Astrocyte of the hippocampus (primary cell): ENCODE results near the gene OR51E2.
"Not testable (repeated sequence)": the region's sequence is repeated elsewhere in the genome, so short reads cannot be mapped to it uniquely, and the experiment has no call there.

ENCODE experiments used
- DNase-seq: peaks from one replicate; pipeline ENCODE4 v3.0.0; 2011; ENCODE audit warnings: low read depth, low spot score

The OR51E2 gene

DNA sequence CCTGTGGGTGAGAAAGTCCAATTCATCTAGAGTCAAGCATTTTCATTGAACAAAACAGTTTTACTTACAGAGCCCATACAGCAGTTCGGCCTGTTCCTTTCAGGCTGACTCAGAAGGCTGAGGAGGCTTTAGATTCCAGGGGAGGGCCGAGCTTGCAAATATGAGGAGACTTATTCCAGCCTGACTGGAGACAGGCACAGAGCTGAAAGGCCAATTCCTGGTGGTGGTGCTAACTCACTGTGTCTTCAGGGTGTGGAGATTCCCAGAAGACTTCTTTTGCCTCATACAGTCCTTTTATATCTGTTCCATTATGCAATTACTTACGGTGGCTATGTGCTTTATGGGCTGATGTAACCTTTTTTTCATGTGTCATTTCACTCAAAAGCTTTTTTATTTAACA is at the start of gene OR51E2:
TSS of gene OR51E2 (minus strand) at position 269 of the 400 bp plus-strand sequence. CDS start 15,142 bp downstream, outside the sequence.
- DNase-seq: peak; percentile 4

- no peak for DNase-seq
Observed at GRCh38 chr11:4740735-4741134, 43.1 kb upstream of the OR51E2 start.

GRCh38 chr11:4727171-4727570 is 29.5 kb upstream of the OR51E2 start:
- DNase-seq: no peak

DNA sequence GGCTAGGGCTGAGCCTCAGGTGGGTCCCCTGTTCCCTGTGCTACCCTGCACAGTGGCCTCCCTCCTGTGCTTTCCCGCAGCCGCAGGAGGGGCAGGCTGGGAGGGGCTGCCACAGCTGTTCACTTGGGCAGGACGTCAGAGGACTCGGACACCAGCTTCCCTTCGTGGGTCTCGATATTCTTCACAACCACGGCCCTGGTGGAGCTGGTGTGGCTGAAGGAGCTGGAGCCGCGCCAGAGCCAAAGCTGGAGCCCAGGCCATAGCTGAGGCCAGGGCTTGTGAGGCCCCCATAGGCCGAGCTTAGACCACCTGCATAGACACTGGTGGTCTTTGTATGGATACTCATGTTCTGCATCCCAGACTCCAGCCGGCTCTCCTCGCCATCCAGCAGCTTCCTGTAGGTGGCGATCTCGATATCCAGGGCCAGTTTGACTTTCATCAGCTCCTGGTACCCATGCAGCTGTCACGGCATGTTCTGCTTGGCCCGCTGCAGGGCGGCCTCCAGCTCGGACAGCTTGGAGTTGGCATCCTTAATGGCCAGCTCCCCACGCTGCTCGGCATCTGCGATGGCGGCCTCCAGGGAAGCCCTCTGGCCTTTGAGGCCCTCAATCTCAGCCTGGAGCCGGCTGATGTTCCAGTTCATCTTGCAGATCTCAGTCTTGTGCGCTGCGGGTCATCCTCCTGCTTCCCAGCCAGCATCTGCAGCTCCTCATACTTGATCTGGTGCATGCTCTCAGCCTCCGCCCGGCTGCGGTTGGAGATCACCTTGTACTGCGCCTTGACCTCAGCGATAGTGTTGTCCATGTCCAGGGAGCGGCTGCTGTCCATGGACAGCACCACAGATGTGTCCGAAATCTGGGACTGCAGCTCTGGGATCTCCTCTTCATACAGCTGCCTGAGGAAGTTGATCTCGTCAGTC is 25.2 kb upstream of the OR51E2 start:
- not testable (repeated sequence) for DNase-seq

GRCh38 chr11:4714300-4714699 is 16.6 kb upstream of the OR51E2 start:
- no peak for DNase-seq

DNA sequence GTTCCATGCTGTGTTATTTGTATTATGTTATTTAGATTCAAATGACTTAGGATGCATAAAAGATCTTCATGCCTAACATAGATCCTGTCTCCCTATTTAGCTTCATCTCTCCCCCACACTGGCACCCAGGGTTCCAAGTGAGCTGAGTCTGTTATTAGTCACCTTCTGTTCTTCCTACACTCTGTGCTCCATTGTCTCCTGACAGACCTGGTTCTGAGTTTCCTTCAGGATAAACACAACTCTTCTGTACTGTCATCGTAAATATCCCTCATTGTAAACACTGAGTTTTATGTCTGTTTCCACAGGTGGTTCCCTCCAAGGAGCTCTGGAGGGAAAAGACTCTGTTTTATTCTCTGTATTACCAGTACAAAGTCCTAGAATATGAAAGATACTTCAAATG is 15.6 kb upstream of the OR51E2 start:
- no peak for DNase-seq

DNA sequence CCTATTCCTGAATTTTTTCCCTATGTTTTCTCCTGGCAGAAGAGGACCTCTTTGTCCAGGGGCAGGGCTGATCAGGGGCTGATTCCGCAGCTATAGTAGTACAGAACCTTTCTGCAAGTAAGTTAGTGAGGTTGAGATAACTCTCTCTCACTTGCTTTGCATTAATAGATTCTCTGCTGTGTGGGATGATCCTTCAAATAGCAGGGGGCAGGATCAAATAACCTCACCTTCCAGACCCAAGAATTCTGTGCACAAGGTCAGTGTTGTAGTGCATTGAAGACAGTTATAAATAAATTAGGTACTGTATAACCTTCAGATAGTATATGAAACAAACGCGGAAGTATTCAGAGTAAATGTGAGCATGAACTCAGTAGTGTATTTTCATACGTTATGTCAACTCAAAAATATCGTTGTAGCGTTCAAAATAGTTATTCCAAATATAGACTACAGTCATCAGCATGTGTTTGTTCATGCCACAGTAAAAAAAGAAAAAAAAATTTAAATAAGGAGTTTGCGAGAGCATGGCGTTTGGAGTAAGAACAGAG is 7.2 kb upstream of the OR51E2 start:
- no peak for DNase-seq

- DNase-seq: no peak
Observed at GRCh38 chr11:4704054-4704789, 6.6 kb upstream of the OR51E2 start, which contains the start of gene MMP26. Gene MMP26 (plus strand): TSS chr11:4704784.

DNA sequence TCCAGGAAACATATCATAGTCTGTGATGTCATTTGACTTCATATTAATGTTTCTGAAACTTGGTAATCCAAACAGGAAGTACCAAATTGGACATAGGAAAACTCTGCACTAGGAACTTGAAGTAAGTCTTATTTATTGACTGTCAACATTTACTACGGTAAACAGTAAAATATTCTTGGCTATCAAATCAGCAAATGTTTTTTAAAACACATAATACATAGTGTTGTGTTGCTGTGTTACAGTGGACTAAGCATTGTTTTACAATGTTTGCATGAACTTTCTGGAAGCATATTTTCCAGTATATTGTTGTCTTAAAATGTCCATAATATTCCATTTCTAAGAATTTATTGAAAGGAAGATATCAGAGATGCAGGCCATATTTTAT is 2.8 kb upstream of the OR51E2 start:
- DNase-seq: no peak

- no peak for DNase-seq
Observed at GRCh38 chr11:4699697-4700435, 2.2 kb upstream of the OR51E2 start.

DNA sequence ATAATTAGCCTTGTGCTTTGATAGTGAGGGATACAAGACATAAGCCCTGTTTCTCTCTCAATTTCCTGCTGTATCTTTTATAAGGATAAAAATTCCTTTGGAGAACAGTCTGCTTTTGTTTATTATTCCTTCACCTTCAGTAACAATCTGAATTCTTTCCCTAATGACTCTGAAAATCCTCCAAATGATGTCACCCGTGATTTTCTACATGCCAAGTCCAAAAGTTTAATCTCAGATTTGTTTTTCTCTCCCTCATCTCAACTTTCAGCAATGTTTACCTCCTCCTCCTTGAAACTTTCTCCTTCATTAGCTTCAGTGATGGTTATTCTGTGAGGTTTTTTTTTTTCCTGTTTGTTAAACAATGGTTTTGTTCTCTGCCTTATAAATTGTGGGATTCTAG is 2.2 kb downstream of the OR51E2 start:
- DNase-seq: no peak

- no peak for DNase-seq
Observed at GRCh38 chr11:4684631-4685285, 12.9 kb downstream of the OR51E2 start.

GRCh38 chr11:4682623-4683419 is 14.8 kb downstream of the OR51E2 start:
- DNase-seq: peak; percentile 16

DNA sequence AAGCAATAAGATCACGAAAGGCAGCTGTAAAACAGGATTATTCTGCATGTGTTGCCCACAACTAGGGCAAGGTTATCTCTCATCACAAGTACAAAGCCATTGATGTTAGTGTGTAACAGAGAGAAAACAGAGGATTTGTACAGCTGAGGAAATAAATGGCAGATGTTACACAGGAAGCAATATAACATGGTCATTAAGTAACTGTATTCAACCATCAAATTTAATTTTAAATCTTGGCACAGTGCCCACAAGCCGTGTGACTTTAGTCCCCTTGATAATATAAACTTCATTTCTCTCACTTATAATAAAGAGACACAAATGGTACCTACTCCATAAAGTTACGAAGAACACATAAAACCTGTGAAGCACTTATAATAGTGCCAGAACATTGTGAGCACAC is 17.3 kb downstream of the OR51E2 start:
- DNase-seq: no peak

- DNase-seq: no peak
Observed at GRCh38 chr11:4677948-4678347, 19.7 kb downstream of the OR51E2 start.

- DNase-seq: no peak
Observed at GRCh38 chr11:4673781-4674180, 23.9 kb downstream of the OR51E2 start.

- peak; percentile 2 for DNase-seq
Observed at GRCh38 chr11:4672470-4672869, 25.2 kb downstream of the OR51E2 start.

GRCh38 chr11:4671741-4672140 is 25.9 kb downstream of the OR51E2 start:
- DNase-seq: no peak

DNA sequence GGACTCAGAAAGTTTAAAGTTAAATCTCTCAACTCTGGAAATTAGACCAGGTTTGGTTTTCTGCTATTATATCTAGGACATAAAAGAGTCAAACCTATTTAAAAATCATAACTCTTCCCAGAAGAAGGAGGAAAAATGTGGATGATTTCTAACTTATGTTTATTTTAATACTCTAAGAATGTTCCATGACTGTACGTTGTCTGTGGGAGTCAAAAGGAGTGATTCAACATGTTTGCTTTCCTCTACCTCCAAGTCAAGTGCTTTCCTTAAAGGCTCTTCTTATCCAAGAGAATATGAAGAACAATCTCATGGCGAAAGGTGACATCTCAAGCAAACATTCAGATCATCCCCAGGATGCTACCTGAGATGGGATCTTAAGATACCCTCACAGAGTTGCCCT is 32.2 kb downstream of the OR51E2 start:
- DNase-seq: no peak

DNA sequence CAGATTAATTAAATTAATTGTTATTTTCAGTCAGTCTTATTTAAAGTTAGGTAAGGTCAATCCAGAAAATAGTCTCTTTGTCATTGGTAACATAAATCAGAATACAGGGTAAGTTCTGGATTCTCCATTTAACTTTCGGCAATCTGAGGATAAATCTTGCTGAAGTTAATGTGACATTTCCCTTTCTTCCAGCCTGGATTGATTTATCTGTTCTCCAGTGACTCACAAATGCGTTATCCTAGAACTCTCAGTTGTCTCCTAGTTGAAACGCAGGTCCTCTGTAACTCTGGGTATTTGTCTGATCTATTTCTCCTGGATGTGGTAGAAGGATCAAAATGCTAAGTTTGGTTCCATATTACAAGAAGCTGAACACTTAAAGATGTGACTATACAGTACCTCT is 32.9 kb downstream of the OR51E2 start:
- DNase-seq: no peak
